Liver (tissue), 9 donors: Measurements from ENCODE around the gene PPP1R3D. TPM values are rescaled to one million over a fixed set of nuclear protein-coding genes. Genes with fewer than 3 reads are reported as not detected.
"Not testable (repeated sequence)": the region's sequence is repeated elsewhere in the genome, so short reads cannot be mapped to it uniquely, and the experiment has no call there.

ENCODE experiments used
- DNase-seq: peaks from one replicate; pipeline ENCODE4 v3.0.0-alpha.2; 2017; ENCODE audit warnings: low spot score
- H3K27ac ChIP-seq, 2 donors: one replicate each; pipeline ENCODE4 v1.7.0; 2013; ENCODE audit warnings: inconsistent platforms in 2 of 2, low read length in 2 of 2, control low read depth in 1 of 2, low read depth in 1 of 2, mild to moderate bottlenecking in 1 of 2
- H3K27me3 ChIP-seq, 4 donors: one replicate each; pipeline versions ENCODE4 v1.6.1 to v1.7.0; 2013; ENCODE audit warnings: low read length in 3 of 4, inconsistent platforms in 1 of 4, mild to moderate bottlenecking in 1 of 4, moderate library complexity in 1 of 4; ENCODE audit not compliant: control insufficient read depth in 4 of 4, insufficient read depth in 4 of 4
- H3K36me3 ChIP-seq, 4 donors: one replicate each; pipeline versions ENCODE4 v1.6.1 to v1.7.0; 2013; ENCODE audit warnings: low read length in 3 of 4, mild to moderate bottlenecking in 3 of 4, low read depth in 1 of 4, moderate library complexity in 1 of 4; ENCODE audit not compliant: control insufficient read depth in 4 of 4, insufficient read depth in 3 of 4
- H3K4me1 ChIP-seq, 4 donors: one replicate each; pipeline versions ENCODE4 v1.6.1 to v1.7.0; 2013; ENCODE audit warnings: low read length in 3 of 4, mild to moderate bottlenecking in 3 of 4, moderate library complexity in 1 of 4; ENCODE audit not compliant: control insufficient read depth in 4 of 4, insufficient read depth in 4 of 4
- H3K4me3 ChIP-seq, 3 donors: one replicate each; pipeline versions ENCODE4 v1.6.1 to v1.7.0; 2013; ENCODE audit warnings: low read length in 3 of 3, control low read depth in 1 of 3, low read depth in 1 of 3, mild to moderate bottlenecking in 1 of 3
- H3K9ac ChIP-seq, 2 donors: one replicate each; pipeline ENCODE4 v1.7.0; 2013; ENCODE audit warnings: low read length in 2 of 2, mild to moderate bottlenecking in 2 of 2, moderate library complexity in 2 of 2, control low read depth in 1 of 2, low read depth in 1 of 2
- H3K9me3 ChIP-seq, 4 donors: one replicate each; pipeline versions ENCODE4 v1.6.1 to v1.7.0; 2013; ENCODE audit warnings: low read length in 3 of 4; ENCODE audit not compliant: control insufficient read depth in 4 of 4
- FOXA2 ChIP-seq: IDR thresholded peaks from 2 replicates; pipeline ENCODE4 v1.6.1; 2016; ENCODE audit warnings: antibody characterized with exemption
- GABPA ChIP-seq, 2 donors: IDR thresholded peaks in 1 of 2; conservative IDR thresholded peaks in 1 of 2; 2 replicates each; pipeline ENCODE4 v1.6.1; 2016; ENCODE audit warnings: antibody characterized with exemption in 2 of 2, mild to moderate bottlenecking in 1 of 2, moderate library complexity in 1 of 2
- HNF4A ChIP-seq, 2 donors: conservative IDR thresholded peaks; 2 replicates each; pipeline ENCODE4 v1.6.1; 2016; ENCODE audit warnings: antibody characterized with exemption in 2 of 2, mild to moderate bottlenecking in 2 of 2
- HNF4G ChIP-seq: IDR thresholded peaks from 2 replicates; pipeline ENCODE4 v1.6.1; 2016; ENCODE audit warnings: antibody characterized with exemption
- JUND ChIP-seq, 2 donors: IDR thresholded peaks; 2 replicates each; pipeline ENCODE4 v1.6.1; 2016; ENCODE audit warnings: antibody characterized with exemption in 2 of 2
- NR2F2 ChIP-seq: IDR thresholded peaks from 2 replicates; pipeline ENCODE4 v1.6.1; 2016; ENCODE audit warnings: antibody characterized with exemption
- RAD21 ChIP-seq, 2 donors: IDR thresholded peaks; 2 replicates each; pipeline ENCODE4 v1.6.1; 2016; ENCODE audit warnings: antibody characterized with exemption in 2 of 2, mild to moderate bottlenecking in 2 of 2
- RXRA ChIP-seq, 2 donors: IDR thresholded peaks; 2 replicates each; pipeline ENCODE4 v1.6.1; 2017 to 2018; ENCODE audit warnings: antibody characterized with exemption in 2 of 2, mild to moderate bottlenecking in 1 of 2
- TAF1 ChIP-seq: conservative IDR thresholded peaks from 2 replicates; pipeline ENCODE4 v1.6.1; 2016; ENCODE audit warnings: antibody characterized with exemption, mild to moderate bottlenecking
- YY1 ChIP-seq: IDR thresholded peaks from 2 replicates; pipeline ENCODE4 v1.6.1; 2016; ENCODE audit warnings: antibody characterized with exemption, mild to moderate bottlenecking
- WGBS: extraction: QIAGEN DNeasy Blood & Tissue Kit; methylation state at CpG from one replicate; pipeline ENCODE4 v1.1.7; 2013; 5-methylcytosine and 5-hydroxymethylcytosine counted together
- polyA plus RNA-seq, 2 donors: library from polyadenylated mRNA; stranded (reverse) in 1 of 2; unstranded in 1 of 2; fragments of 200-250 nt in 1 of 2; fragments of >200 nt in 1 of 2; fragmentation: Nextera tagmentation in 1 of 2; extraction: Ambion mirVana in 1 of 2; gene quantifications; one replicate each; pipeline versions ENCODE4 v1.2.1 to v1.2.3, GENCODE V29; 2013 to 2015
- total RNA-seq, 2 donors: library from RNA; depleted of rRNA; stranded (reverse); fragments of >200 nt; gene quantifications; one replicate each; pipeline ENCODE4 v1.2.3, GENCODE V29; 2014
- TF ChIP-seq, protein P1 (sequence below): fragments of 150-350 bp; IDR thresholded peaks from 2 replicates; pipeline ENCODE4 v1.5.1; 2017; ENCODE audit warnings: improper control_type of control experiment, low read depth, low read length; ENCODE audit not compliant: missing input control
- TF ChIP-seq, protein P2 (sequence below): IDR thresholded peaks from 2 replicates; pipeline ENCODE4 v1.6.1; 2016; ENCODE audit warnings: antibody characterized with exemption, mild to moderate bottlenecking
- TF ChIP-seq, protein P3 (sequence below): IDR thresholded peaks from 2 replicates; pipeline ENCODE4 v1.6.1; 2016; ENCODE audit warnings: antibody characterized with exemption
- TF ChIP-seq, protein P4 (sequence below): IDR thresholded peaks from 2 replicates; pipeline ENCODE4 v1.6.1; 2016; ENCODE audit warnings: antibody characterized with exemption
- TF ChIP-seq, protein P5 (sequence below): IDR thresholded peaks from 2 replicates; pipeline ENCODE4 v1.6.1; 2016; ENCODE audit warnings: antibody characterized with exemption
- donor health status: healthy.
- donor health status: healthy.
- donor health status: healthy.
- donor health status: healthy.
- donor health status: healthy.

The PPP1R3D gene
- total and polyA plus RNA-seq, 4 donors = 0.28 to 2.2 (median 1.0) TPM

DNA sequence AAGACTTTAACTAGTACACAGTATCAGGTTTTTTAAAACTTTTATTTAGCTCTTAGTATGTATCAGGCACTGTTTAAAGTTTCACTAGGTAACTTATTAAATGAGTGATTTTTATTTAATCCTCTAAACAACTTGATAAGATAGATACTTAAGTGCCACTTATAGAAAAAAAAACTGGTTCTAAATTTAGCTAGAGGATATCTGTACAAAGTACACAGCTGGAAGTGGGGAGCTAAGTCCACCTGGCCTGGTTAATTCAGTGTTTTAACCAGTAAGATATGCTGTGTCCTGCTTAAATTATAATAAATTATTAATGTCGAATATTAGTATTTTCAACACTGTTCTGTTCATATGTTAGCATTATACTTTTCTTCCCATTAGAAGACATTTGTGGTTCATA is 44.2 kb downstream of the PPP1R3D start:
- Histone ChIP-seq H3K9me3 (no peaks in the 10 kb centered on the region), H3K4me3 (no peak overlapping the region), H3K27ac (no peak overlapping the region), H3K9ac (no peak overlapping the region), H3K36me3 (no peaks in the 10 kb centered on the region), H3K4me1 (no peaks in the 10 kb centered on the region), H3K27me3 (peaks cover 0 to 3% (median 0%) of the 10 kb centered on the region in 4 donors)
- 78% methylated on average over 1 of the region's 1 CpG for WGBS
- no peak for TF ChIP-seq FOXA2
- TF ChIP-seq, protein P1, sequence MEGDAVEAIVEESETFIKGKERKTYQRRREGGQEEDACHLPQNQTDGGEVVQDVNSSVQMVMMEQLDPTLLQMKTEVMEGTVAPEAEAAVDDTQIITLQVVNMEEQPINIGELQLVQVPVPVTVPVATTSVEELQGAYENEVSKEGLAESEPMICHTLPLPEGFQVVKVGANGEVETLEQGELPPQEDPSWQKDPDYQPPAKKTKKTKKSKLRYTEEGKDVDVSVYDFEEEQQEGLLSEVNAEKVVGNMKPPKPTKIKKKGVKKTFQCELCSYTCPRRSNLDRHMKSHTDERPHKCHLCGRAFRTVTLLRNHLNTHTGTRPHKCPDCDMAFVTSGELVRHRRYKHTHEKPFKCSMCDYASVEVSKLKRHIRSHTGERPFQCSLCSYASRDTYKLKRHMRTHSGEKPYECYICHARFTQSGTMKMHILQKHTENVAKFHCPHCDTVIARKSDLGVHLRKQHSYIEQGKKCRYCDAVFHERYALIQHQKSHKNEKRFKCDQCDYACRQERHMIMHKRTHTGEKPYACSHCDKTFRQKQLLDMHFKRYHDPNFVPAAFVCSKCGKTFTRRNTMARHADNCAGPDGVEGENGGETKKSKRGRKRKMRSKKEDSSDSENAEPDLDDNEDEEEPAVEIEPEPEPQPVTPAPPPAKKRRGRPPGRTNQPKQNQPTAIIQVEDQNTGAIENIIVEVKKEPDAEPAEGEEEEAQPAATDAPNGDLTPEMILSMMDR = no peak
- no peak for TF ChIP-seq RAD21 (IDR thresholded peaks at IDR 0.05)
- TF ChIP-seq, protein P2, sequence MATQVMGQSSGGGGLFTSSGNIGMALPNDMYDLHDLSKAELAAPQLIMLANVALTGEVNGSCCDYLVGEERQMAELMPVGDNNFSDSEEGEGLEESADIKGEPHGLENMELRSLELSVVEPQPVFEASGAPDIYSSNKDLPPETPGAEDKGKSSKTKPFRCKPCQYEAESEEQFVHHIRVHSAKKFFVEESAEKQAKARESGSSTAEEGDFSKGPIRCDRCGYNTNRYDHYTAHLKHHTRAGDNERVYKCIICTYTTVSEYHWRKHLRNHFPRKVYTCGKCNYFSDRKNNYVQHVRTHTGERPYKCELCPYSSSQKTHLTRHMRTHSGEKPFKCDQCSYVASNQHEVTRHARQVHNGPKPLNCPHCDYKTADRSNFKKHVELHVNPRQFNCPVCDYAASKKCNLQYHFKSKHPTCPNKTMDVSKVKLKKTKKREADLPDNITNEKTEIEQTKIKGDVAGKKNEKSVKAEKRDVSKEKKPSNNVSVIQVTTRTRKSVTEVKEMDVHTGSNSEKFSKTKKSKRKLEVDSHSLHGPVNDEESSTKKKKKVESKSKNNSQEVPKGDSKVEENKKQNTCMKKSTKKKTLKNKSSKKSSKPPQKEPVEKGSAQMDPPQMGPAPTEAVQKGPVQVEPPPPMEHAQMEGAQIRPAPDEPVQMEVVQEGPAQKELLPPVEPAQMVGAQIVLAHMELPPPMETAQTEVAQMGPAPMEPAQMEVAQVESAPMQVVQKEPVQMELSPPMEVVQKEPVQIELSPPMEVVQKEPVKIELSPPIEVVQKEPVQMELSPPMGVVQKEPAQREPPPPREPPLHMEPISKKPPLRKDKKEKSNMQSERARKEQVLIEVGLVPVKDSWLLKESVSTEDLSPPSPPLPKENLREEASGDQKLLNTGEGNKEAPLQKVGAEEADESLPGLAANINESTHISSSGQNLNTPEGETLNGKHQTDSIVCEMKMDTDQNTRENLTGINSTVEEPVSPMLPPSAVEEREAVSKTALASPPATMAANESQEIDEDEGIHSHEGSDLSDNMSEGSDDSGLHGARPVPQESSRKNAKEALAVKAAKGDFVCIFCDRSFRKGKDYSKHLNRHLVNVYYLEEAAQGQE = no peak
- no peak for TF ChIP-seq RXRA (IDR thresholded peaks at IDR 0.05)
- no peak for DNase-seq

DNA sequence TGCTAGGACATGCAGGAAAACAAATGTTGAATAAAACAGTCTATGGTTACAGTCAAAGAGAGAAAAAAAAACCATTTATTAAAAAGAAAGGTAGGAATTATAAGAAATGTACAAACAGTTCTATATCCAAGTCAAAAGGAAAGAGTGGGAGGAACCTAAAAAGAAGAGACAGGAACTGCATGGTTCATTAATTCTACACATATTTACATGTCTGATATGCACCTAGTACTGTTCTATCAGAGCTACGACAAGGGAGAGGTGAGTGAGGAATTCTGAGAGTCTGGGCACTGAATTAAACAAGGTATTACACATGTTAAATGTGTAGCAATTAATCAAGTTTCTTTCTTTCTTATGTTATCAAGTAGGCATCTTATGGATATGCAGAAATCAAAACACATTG is 48.5 kb downstream of the PPP1R3D start:
- Histone ChIP-seq H3K9me3 (no peaks in the 10 kb centered on the region), H3K27ac (no peak overlapping the region), H3K9ac (no peak overlapping the region), H3K27me3 (no peaks in the 10 kb centered on the region), H3K4me3 (no peak overlapping the region), H3K36me3 (no peaks in the 10 kb centered on the region), H3K4me1 (no peaks in the 10 kb centered on the region)
- WGBS = 73% methylated on average over 1 of the region's 1 CpG
- TF ChIP-seq JUND (IDR thresholded peaks at IDR 0.05) (no peak), YY1 (no peak), RXRA (IDR thresholded peaks at IDR 0.05) (no peak), FOXA2 (no peak), GABPA (IDR thresholded peaks at IDR 0.05 in 1 of 2, conservative IDR thresholded peaks at IDR 0.05 in 1 of 2) (no peak), NR2F2 (no peak), TAF1 (no peak), HNF4G (no peak), HNF4A (conservative IDR thresholded peaks at IDR 0.05) (no peak)
- TF ChIP-seq, protein P3, sequence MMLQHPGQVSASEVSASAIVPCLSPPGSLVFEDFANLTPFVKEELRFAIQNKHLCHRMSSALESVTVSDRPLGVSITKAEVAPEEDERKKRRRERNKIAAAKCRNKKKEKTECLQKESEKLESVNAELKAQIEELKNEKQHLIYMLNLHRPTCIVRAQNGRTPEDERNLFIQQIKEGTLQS = no peak
- TF ChIP-seq, protein P1 = no peak
- TF ChIP-seq, protein P4, sequence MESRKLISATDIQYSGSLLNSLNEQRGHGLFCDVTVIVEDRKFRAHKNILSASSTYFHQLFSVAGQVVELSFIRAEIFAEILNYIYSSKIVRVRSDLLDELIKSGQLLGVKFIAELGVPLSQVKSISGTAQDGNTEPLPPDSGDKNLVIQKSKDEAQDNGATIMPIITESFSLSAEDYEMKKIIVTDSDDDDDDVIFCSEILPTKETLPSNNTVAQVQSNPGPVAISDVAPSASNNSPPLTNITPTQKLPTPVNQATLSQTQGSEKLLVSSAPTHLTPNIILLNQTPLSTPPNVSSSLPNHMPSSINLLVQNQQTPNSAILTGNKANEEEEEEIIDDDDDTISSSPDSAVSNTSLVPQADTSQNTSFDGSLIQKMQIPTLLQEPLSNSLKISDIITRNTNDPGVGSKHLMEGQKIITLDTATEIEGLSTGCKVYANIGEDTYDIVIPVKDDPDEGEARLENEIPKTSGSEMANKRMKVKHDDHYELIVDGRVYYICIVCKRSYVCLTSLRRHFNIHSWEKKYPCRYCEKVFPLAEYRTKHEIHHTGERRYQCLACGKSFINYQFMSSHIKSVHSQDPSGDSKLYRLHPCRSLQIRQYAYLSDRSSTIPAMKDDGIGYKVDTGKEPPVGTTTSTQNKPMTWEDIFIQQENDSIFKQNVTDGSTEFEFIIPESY = no peak
- TF ChIP-seq, protein P5, sequence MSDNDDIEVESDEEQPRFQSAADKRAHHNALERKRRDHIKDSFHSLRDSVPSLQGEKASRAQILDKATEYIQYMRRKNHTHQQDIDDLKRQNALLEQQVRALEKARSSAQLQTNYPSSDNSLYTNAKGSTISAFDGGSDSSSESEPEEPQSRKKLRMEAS = no peak
- no peak for DNase-seq

DNA sequence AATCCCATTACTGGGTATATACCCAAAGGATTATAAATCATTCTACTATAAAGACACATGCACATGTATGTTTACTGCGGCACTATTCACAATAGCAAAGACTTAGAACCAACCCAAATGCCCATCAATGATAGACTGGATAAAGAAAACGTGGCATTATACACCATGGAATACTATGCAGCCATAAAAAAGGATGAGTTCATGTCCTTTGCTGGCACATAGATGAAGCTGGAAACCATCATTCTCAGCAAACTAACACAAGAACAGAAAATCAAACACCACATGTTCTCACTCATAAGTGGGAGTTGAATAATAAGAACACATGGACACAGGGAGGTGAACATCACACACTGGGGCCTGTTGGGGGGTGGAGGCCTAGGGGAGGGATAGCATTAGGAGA is 50.1 kb downstream of the PPP1R3D start:
- not testable (repeated sequence) for H3K4me3 ChIP-seq, DNase-seq, H3K27ac ChIP-seq, H3K9me3 ChIP-seq, H3K27me3 ChIP-seq, H3K36me3 ChIP-seq, H3K9ac ChIP-seq, H3K4me1 ChIP-seq
- WGBS = 70% methylated on average over 2 of the region's 2 CpGs
